RWPE2 (cell line): ENCODE results near the gene DYNLL1.
A peak's percentile ranks its signal among the peaks of the same experiment; 100 is the strongest.

Experiments
- ATAC-seq: fragments of 200-7000 bp; cut with Tn5 transposase; 3 replicates; pipeline ENCODE4 v1.9.1; 2021; ENCODE audit warnings: low read depth
- DNase-seq: peaks from one replicate; pipeline ENCODE4 v3.0.0-alpha.2; 2020; ENCODE audit warnings: low spot score
- H3K27ac ChIP-seq: fragments of 450-650 bp; 2 replicates; pipeline ENCODE4 v1.5.1; 2017; ENCODE audit warnings: mild to moderate bottlenecking; ENCODE audit not compliant: poor library complexity, severe bottlenecking
- H3K27me3 ChIP-seq: fragments of 250-450 bp; sonication (Bioruptor Pico); 2 replicates; pipeline ENCODE4 v1.5.1; 2021; ENCODE audit warnings: mild to moderate bottlenecking, moderate library complexity; ENCODE audit not compliant: insufficient read depth, poor library complexity, severe bottlenecking
- H3K36me3 ChIP-seq: fragments of 250-450 bp; sonication (Bioruptor Pico); 2 replicates; pipeline ENCODE4 v1.5.1; 2020; ENCODE audit warnings: low read depth, mild to moderate bottlenecking, moderate library complexity
- H3K4me1 ChIP-seq: fragments of 250-450 bp; sonication (Bioruptor Pico); 2 replicates; pipeline ENCODE4 v1.5.1; 2021; ENCODE audit warnings: mild to moderate bottlenecking, moderate library complexity; ENCODE audit not compliant: insufficient read depth, poor library complexity, severe bottlenecking
- H3K4me3 ChIP-seq: fragments of 250-450 bp; sonication (Bioruptor Pico); 2 replicates; pipeline ENCODE4 v1.5.1; 2021; ENCODE audit warnings: mild to moderate bottlenecking, moderate library complexity; ENCODE audit not compliant: severe bottlenecking
- H3K9me3 ChIP-seq: fragments of 250-450 bp; sonication (Bioruptor Pico); 2 replicates; pipeline ENCODE4 v1.5.1; 2021; ENCODE audit warnings: mild to moderate bottlenecking, moderate library complexity; ENCODE audit not compliant: severe bottlenecking
- TF ChIP-seq, protein P1 (sequence below): fragments of 450-650 bp; IDR thresholded peaks from one replicate; pipeline ENCODE4 v1.5.1; 2017; ENCODE audit warnings: mild to moderate bottlenecking, moderate library complexity; ENCODE audit not compliant: poor library complexity, severe bottlenecking

DYNLL1 gene

DNA sequence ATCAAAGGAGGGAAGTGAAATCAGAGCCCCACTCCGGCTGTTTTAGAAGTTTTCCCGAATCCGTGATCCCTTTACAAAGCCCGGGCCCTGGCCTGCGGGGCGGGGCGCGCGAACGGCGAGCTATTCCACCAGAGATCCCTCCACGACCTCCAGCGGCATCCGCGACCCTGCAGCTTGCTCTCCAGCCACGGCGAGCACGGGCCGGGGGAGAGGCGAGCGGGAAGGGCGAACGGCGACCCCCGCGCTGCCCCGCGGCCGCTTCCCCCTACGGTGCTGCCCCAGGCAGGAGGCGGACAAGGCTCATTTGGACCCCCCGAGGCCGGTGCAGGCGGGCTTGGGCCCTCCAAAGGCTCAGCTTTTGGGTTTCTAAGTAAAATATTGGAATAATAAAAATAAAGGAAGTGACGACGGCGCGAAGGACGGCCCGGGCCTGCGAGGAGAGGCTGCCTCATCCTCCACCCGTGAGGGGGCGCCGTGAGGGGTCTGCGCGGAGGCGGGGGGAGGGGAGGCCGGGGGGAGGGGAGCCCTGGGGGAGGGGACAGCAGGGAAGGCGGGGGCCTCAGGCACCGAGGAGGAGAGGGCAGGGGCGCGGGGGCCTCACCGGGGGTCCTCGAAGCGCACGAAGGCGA is 27.0 kb upstream of the DYNLL1 start:
- DNase-seq (no peak), ATAC-seq (peak; percentile 4; the same call in 2 of the 3 replicates)
- H3K9me3 ChIP-seq: no peaks in the 10 kb centered on the region
- H3K4me3 ChIP-seq: peak overlapping the region; percentile 99
- no peaks in the 10 kb centered on the region for H3K27me3 ChIP-seq
- TF ChIP-seq, protein P1, sequence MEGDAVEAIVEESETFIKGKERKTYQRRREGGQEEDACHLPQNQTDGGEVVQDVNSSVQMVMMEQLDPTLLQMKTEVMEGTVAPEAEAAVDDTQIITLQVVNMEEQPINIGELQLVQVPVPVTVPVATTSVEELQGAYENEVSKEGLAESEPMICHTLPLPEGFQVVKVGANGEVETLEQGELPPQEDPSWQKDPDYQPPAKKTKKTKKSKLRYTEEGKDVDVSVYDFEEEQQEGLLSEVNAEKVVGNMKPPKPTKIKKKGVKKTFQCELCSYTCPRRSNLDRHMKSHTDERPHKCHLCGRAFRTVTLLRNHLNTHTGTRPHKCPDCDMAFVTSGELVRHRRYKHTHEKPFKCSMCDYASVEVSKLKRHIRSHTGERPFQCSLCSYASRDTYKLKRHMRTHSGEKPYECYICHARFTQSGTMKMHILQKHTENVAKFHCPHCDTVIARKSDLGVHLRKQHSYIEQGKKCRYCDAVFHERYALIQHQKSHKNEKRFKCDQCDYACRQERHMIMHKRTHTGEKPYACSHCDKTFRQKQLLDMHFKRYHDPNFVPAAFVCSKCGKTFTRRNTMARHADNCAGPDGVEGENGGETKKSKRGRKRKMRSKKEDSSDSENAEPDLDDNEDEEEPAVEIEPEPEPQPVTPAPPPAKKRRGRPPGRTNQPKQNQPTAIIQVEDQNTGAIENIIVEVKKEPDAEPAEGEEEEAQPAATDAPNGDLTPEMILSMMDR: no peak
- H3K27ac ChIP-seq: peak overlapping the region; percentile 88
- H3K4me1 ChIP-seq: peaks cover 12% of the 10 kb centered on the region
- peaks cover 38% of the 10 kb centered on the region for H3K36me3 ChIP-seq

DNA sequence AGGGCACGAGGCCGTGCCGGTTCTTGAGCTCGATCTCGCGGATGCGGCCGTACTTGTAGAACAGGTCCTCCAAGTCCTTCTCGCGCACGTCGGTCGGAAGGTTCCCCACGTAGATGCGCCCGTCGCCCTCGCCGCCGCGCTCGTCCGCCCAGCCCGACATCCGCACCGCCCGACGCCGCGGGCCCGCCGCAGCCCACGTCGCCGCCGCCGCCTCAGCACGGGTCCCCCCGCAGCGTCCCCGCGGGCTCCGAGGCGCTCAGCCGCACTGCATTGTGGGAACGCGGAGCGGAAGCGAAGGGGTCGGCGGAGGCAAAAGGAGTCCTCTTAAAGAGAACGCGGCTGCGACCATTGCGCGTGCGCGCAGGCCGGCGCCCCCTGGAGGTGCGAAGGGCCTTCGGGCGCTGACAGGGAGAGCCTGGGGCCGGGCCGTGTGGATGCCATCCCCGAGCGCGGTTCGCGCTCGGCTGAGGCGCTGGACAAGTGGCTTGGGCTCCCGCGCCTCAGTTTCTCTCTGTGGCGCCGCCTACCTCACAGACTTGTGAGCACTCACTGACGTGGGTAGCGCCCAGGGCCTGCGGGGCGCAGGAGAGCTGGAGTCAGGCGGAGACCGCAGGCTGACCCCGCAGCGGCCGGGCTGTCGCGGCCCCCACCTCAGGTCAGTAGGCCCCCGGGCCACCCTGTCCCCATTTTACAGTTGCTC is 26.3 kb upstream of the DYNLL1 start, which contains the start of gene SRSF9:
SRSF9 (minus strand) TSS at position 299 of the 700 bp plus-strand sequence; CDS start at position 160, 139 bp downstream.
- Histone ChIP-seq H3K4me1 (peaks cover 17% of the 10 kb centered on the region), H3K4me3 (peak within 1 kb of the TSS; percentile 99)

DNA sequence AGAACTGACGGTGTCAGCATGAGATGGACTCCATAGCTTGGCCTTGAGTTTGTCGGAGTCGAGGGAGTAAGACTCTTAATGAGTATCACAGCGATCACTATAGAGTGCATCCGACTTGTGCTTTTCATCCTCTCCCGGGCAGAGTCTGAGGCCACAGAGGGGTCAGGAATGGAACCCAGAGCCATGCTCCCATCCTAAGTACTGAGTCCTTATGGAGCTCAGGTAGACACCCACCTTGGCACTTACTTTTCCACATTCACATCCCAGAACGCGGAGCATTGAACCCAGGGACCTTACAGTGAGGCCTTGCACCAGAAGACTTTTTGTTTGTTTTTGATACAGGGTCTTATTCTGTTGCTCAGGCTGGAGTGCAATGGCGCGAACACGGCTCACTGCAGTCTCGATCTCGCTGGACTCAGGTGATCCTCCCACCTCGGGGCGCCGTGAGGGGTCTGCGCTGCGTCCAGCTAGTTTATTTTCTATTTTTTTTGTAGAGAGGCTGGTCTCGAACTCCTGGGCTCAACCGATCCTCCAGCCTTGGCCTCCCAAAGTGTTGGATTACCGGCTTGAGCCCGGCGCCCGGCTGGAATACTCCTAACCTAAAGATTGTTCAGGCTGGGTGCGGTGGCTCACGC is 25.6 kb upstream of the DYNLL1 start:
- peaks cover 19% of the 10 kb centered on the region for H3K4me1 ChIP-seq
- no peaks in the 10 kb centered on the region for H3K27me3 ChIP-seq
- TF ChIP-seq, protein P1: no peak
- ATAC-seq (peak; percentile 19), DNase-seq (no peak)
- H3K9me3 ChIP-seq: no peaks in the 10 kb centered on the region
- peak overlapping the region; percentile 99 for H3K4me3 ChIP-seq
- peaks cover 24% of the 10 kb centered on the region for H3K36me3 ChIP-seq
- peak overlapping the region; percentile 88 for H3K27ac ChIP-seq

More for the DNA sequence above, 26.3 kb upstream of the DYNLL1 start, which contains the start of gene SRSF9:
- no peaks in the 10 kb centered on the region for H3K9me3 ChIP-seq
- DNase-seq (peak; percentile 90), ATAC-seq (peak; percentile 77)
- H3K27me3 ChIP-seq: no peaks in the 10 kb centered on the region
- TF ChIP-seq, protein P1: peak; percentile 94
- H3K36me3 ChIP-seq: peaks cover 31% of the 10 kb centered on the region
- peak within 1 kb of the TSS; percentile 88 for H3K27ac ChIP-seq

DNA sequence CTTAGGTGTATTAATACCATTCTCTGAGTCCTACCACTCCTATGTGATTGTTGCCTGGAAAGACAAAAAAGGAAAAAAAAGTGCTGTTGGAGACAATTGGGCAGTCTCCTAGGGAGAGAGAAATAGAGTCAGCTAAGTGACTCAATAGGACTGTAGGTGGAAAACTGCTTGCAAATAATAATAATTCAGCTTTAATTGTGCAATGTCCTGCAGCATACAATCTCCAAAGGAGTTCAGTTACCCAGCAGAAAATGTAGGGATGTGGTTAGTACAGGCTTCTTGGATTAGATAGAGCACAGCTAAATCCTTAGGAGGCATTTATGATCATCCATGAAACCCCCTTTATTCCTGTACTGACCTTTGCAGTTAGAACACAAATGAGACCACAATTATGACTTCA is 23.4 kb upstream of the DYNLL1 start:
- TF ChIP-seq, protein P1: no peak
- ATAC-seq: no peak
- no peaks in the 10 kb centered on the region for H3K27me3 ChIP-seq
- DNase-seq: no peak
- peak overlapping the region; percentile 71 for H3K27ac ChIP-seq
- no peaks in the 10 kb centered on the region for H3K9me3 ChIP-seq
- peaks cover 2% of the 10 kb centered on the region for H3K36me3 ChIP-seq
- H3K4me1 ChIP-seq: peaks cover 19% of the 10 kb centered on the region
- no peak overlapping the region for H3K4me3 ChIP-seq
